ENCODE results near the gene RANBP1.

- TF ChIP-seq CTCF (IDR thresholded peaks at IDR 0.05; ENCODE audit: borderline replicate concordance, extremely low read depth, low read length, poor library complexity, severe bottlenecking) (no peak), EZH2 (IDR thresholded peaks at IDR 0.05; ENCODE audit: borderline replicate concordance, low read depth, low read length, severe bottlenecking) (no peak)
Measured at GRCh38 chr22:20170170-20170569, 54.3 kb downstream of the RANBP1 start.
